LNCAP (cell line): ENCODE data around the gene LTF.

Experiments used
- TF ChIP-seq, protein P1 (sequence below): fragments of 450-650 bp; IDR thresholded peaks from 2 replicates; pipeline ENCODE4 v1.5.1; 2017; ENCODE audit warnings: mild to moderate bottlenecking

Gene LTF

DNA sequence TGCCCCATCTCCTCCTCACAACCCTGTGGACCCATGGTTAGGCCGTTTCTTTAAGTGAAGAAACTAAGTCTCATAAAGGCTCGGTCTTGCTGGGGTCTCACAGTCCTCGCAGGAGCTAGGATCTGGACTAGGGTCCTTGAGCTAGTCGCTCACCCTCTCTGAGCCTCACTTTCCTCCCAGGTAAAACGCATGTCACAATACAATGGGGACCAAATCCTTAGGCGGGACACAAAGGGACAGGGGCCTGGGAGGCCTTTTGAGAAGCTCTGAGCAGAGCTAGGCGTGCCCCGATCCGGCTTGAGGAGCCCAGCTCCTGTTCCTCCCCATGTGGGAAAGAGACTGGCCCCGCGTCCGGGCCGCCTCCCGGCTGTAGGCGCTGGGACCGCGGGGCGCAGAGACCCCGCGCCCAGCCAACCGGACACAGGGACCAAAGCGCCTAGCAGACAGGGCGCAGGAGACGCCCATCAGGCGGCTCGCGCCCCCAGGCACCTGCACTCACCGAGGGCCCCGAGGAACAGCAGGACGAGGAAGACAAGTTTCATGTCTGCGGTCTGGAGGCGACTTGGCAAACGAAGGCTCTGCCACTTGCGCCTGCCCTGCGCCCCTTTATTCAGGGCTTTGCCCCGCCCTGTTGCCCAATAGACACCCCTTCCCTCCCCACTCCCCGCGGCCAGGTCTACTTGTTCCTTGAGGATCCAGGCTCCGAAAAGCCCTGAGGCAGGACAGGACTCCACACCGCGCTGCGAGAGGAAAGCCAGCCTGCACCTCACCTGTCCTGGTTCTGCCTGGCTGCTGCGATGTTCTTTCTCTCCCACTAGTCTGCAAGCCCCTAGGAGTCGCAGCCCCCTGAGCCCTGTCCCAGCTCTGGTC lies at the start of gene LTF:
Gene LTF (minus strand): TSS at position 580 of the 870 bp plus-strand sequence. CDS start 38 bp downstream, at position 542.
- TF ChIP-seq, protein P1, sequence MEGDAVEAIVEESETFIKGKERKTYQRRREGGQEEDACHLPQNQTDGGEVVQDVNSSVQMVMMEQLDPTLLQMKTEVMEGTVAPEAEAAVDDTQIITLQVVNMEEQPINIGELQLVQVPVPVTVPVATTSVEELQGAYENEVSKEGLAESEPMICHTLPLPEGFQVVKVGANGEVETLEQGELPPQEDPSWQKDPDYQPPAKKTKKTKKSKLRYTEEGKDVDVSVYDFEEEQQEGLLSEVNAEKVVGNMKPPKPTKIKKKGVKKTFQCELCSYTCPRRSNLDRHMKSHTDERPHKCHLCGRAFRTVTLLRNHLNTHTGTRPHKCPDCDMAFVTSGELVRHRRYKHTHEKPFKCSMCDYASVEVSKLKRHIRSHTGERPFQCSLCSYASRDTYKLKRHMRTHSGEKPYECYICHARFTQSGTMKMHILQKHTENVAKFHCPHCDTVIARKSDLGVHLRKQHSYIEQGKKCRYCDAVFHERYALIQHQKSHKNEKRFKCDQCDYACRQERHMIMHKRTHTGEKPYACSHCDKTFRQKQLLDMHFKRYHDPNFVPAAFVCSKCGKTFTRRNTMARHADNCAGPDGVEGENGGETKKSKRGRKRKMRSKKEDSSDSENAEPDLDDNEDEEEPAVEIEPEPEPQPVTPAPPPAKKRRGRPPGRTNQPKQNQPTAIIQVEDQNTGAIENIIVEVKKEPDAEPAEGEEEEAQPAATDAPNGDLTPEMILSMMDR: no peak

DNA sequence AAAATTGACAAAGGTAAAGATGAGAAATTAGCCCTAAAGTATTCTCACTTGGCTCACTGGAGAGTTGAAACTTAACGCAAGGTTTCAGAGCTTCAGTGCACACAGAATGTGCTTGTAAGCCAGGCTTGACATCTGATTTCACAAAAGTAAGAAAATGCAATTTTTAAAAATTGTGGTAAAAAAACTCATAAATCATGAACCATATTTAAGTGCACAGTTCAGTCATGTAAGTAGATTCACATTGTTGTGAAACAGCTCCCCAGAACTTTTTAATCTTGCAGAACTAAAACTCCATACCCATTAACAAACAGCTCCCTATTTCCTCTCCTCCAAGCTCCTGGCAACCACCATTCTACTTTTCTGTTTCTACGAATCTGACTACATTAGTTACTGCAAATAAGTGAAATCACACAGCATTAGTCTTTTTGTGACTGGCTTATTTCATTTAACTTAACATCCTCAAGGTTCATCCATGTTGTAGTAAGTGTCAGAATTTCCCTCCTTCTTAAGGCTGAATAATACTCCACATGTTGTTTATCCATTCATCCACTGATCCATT lies 47.6 kb upstream of the LTF start:
- TF ChIP-seq, protein P1: no peak

DNA sequence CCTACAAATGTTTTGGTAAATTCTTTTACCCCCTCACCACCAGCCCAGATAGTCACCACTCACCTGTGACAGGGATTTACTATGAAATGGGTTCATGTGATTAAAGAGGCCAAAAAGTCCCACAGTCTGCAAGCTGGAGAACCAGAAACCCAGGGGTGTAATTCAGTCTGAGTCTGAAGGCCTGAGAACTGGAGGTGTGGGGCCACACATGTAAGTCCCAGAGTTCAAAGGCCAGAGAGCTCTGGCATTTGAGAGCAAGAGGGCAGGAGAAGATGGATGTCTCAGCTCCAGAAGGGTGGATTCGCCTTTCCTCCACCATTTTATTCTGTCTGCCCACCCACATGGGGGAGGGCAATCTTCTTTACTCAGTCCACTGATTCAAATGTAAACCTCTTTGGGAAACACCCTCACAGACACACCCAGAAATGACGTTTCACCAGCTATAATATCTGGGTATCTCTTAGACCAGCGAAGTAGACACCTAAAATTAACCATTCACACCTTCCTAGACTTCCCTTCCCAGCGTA lies 45.0 kb upstream of the LTF start:
- TF ChIP-seq, protein P1: no peak

DNA sequence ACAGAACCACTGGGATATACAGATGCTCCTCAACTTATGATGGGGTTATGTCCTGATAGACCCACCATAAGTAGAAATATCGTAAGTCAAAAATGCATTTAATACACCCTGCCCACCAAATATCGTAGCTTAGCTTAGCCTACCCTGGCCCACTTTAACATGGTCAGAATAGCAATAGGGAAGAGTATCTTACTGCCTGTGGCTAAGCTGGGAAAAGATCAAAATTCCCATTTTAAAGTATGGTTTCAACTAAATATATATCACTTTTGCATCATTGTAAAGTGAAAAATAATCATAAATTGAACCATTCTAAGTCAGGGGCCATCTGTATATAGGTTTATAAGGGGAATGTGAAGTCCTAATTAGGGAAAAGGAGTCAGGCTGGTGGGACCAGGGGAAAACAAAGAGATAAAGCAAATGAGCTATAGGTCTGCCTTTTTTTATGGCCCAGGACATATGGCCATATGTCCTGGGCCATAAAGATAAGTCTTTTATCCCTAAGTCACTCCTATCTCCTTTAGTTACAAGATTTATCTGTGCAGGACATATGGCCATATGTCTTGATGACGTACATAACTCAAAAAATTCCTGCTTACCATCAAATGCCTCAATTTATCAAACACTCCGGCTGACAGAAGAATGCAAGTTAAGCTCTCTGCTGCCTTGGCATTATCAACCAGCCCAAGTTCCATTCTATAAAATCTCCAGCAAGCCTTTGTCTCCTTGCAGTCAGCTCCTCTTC lies 44.3 kb upstream of the LTF start:
- TF ChIP-seq, protein P1: no peak

DNA sequence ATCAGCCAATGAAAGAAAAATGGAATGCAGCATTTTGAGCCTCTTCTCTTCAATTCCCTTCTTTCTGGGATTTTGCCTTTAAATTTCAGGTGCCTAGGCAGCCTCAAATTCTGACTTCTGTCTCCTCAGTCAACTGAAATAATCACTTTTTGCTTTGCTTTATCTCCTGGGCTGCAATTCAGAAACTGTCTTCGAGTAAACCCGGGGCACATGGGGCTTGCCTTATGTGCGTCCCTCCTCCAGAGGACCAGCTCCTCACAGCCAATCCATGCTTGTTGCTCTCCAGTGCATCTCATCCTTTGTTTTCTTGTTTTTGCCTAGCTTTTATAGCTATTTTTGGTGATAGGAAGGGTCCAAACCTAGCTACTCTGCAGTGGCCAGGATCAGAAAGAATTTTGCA lies 41.8 kb upstream of the LTF start:
- TF ChIP-seq, protein P1: no peak

DNA sequence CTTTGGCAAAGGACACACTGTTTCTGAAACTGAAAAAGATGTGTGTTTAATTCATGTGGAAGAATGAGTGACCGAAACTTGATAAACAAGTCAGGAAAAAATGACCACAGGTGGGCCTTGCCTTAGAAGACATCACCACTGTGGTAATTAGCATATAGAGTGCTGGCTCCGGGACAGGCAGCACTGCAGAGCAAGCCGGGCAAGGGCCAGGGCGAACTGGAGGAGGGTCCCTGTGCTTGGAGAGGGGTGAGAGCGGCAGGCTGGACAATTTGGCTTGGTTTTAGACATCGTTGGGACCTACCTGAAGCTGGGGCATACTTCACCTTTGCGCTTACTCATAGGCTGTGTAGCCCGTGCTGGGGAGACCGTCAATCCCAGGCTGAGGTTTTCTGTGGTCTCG lies 41.2 kb upstream of the LTF start:
- TF ChIP-seq, protein P1: no peak

- TF ChIP-seq, protein P1: no peak
Observed at GRCh38 chr3:46504789-46505188, 40.1 kb upstream of the LTF start.
